IMR-90 (cell line): ENCODE measurements around the gene PDE4B. TPM values are rescaled to one million over a fixed set of nuclear protein-coding genes. Genes with fewer than 3 reads are reported as not detected.

ENCODE experiments used
- ATAC-seq: fragments of 200-7000 bp; cut with Tn5 transposase; 2 replicates; pipeline ENCODE4 v1.9.1; 2020; ENCODE audit warnings: low read depth, mild to moderate bottlenecking, moderate library complexity
- BruUV-seq: library from RNA; stranded (reverse); fragments of 400-500 nt; replicated peaks from 2 replicates; lab custom pipeline; 2021; lab: Mats Ljungman, UMichigan
- CTCF ChIA-PET: fragments of 300-600 bp; formaldehyde crosslinking; extraction: SDS; loops from one replicate; lab custom pipeline; 2021; ENCODE audit warnings: antibody characterized with exemption; lab: Yijun Ruan, JAX
- POLR2A ChIA-PET: fragments of 300-600 bp; sonication (Branson Sonifier 250); formaldehyde crosslinking; loops from one replicate; lab custom pipeline; 2022; ENCODE audit warnings: antibody characterized with exemption; ENCODE audit not compliant: unreplicated experiment; lab: Charles Lee
- DNase-seq: peaks from one replicate; pipeline ENCODE4 v3.0.0; 2013
- H2AFZ ChIP-seq: replicated peaks from 2 replicates; pipeline ENCODE3; 2013; ENCODE audit warnings: low read length, mild to moderate bottlenecking; ENCODE audit not compliant: poor library complexity
- H2AK5ac ChIP-seq: 2 replicates; pipeline ENCODE4 v1.6.1; 2013; ENCODE audit warnings: low read depth, low read length, inconsistent platforms
- H2AK9ac ChIP-seq: replicated peaks from 2 replicates; pipeline ENCODE3; 2013; ENCODE audit warnings: mild to moderate bottlenecking, low read depth, low read length, moderate library complexity; ENCODE audit not compliant: poor library complexity
- H2BK120ac ChIP-seq: 2 replicates; pipeline ENCODE4 v1.6.1; 2013; ENCODE audit warnings: low read depth, low read length, inconsistent platforms
- H2BK15ac ChIP-seq: 3 replicates; pipeline ENCODE4 v1.6.1; 2013; ENCODE audit warnings: low read depth, low read length, inconsistent platforms
- H2BK20ac ChIP-seq: 2 replicates; pipeline ENCODE4 v1.6.1; 2013; ENCODE audit warnings: low read depth, mild to moderate bottlenecking, inconsistent platforms, low read length, moderate library complexity
- H2BK5ac ChIP-seq: 2 replicates; pipeline ENCODE4 v1.6.1; 2013; ENCODE audit warnings: mild to moderate bottlenecking, low read depth, low read length, inconsistent platforms; ENCODE audit not compliant: poor library complexity, severe bottlenecking
- H3K14ac ChIP-seq: replicated peaks from 2 replicates; pipeline ENCODE4 v1.6.1; 2013; ENCODE audit warnings: low read depth, low read length, inconsistent platforms
- H3K18ac ChIP-seq: 2 replicates; pipeline ENCODE4 v1.6.1; 2013; ENCODE audit warnings: low read depth, low read length, control low read depth
- H3K23ac ChIP-seq: 2 replicates; pipeline ENCODE4 v1.6.1; 2013; ENCODE audit warnings: low read depth, low read length, inconsistent platforms
- H3K27ac ChIP-seq: 2 replicates; pipeline ENCODE4 v1.5.1; 2013; ENCODE audit warnings: mild to moderate bottlenecking, control low read depth, low read length; ENCODE audit not compliant: insufficient read depth
- H3K27me3 ChIP-seq: 2 replicates; pipeline ENCODE4 v1.6.1; 2013; ENCODE audit warnings: low read length; ENCODE audit not compliant: control insufficient read depth, insufficient read depth
- H3K36me3 ChIP-seq: 2 replicates; pipeline ENCODE4 v1.6.1; 2013; ENCODE audit warnings: low read length, mixed read lengths; ENCODE audit not compliant: control insufficient read depth, insufficient read depth
- H3K4ac ChIP-seq: 2 replicates; pipeline ENCODE4 v1.6.1; 2013; ENCODE audit warnings: low read depth, low read length, inconsistent platforms
- H3K4me1 ChIP-seq: 2 replicates; pipeline ENCODE4 v1.6.1; 2013; ENCODE audit warnings: low read length, mixed read lengths; ENCODE audit not compliant: control insufficient read depth, insufficient read depth
- H3K4me2 ChIP-seq: 2 replicates; pipeline ENCODE4 v1.6.1; 2013; ENCODE audit warnings: low read depth, mild to moderate bottlenecking, control low read depth, low read length, moderate library complexity
- H3K4me3 ChIP-seq: 2 replicates; pipeline ENCODE4 v1.5.1; 2013; ENCODE audit warnings: low read depth, mild to moderate bottlenecking, control low read depth, low read length, moderate library complexity; ENCODE audit not compliant: insufficient read depth
- H3K56ac ChIP-seq: 2 replicates; pipeline ENCODE4 v1.6.1; 2013; ENCODE audit warnings: low read length, inconsistent platforms; ENCODE audit not compliant: insufficient read depth; ENCODE audit errors: extremely low read depth
- H3K79me1 ChIP-seq, 2 experiments: 2 replicates each; pipeline ENCODE4 v1.6.1; 2013; ENCODE audit warnings: low read length in 2 of 2, inconsistent platforms in 1 of 2, low read depth in 1 of 2
- H3K9ac ChIP-seq: 2 replicates; pipeline ENCODE4 v1.6.1; 2013; ENCODE audit warnings: low read depth, low read length, control low read depth
- H3K9me1 ChIP-seq: 2 replicates; pipeline ENCODE4 v1.6.1; 2013; ENCODE audit warnings: low read length, inconsistent platforms; ENCODE audit not compliant: insufficient read depth
- H3K9me3 ChIP-seq: 2 replicates; pipeline ENCODE4 v1.6.1; 2013; ENCODE audit warnings: low read length; ENCODE audit not compliant: control insufficient read depth, insufficient read depth
- H4K20me1 ChIP-seq: 2 replicates; pipeline ENCODE4 v1.6.1; 2013; ENCODE audit warnings: low read length, inconsistent platforms; ENCODE audit not compliant: insufficient read depth
- H4K5ac ChIP-seq: 2 replicates; pipeline ENCODE4 v1.6.1; 2013; ENCODE audit warnings: mild to moderate bottlenecking, low read depth, low read length, control low read depth
- H4K8ac ChIP-seq, 2 experiments: 2 replicates each; pipeline ENCODE4 v1.6.1; 2013; ENCODE audit warnings: low read depth in 2 of 2, low read length in 2 of 2, control low read depth in 1 of 2, inconsistent platforms in 1 of 2
- H4K91ac ChIP-seq: 2 replicates; pipeline ENCODE4 v1.6.1; 2013; ENCODE audit warnings: low read depth, low read length, inconsistent platforms; ENCODE audit not compliant: insufficient read depth
- BHLHE40 ChIP-seq: fragments of 150-350 bp; IDR thresholded peaks from 2 replicates; pipeline ENCODE4 v1.6.1; 2016; ENCODE audit warnings: mild to moderate bottlenecking, low read depth, low read length
- CHD1 ChIP-seq: IDR thresholded peaks from 2 replicates; pipeline ENCODE4 v1.6.1; 2012; ENCODE audit warnings: low read depth, low read length, improper control_type of control experiment
- FOS ChIP-seq: fragments of 150-350 bp; IDR thresholded peaks from 2 replicates; pipeline ENCODE4 v1.6.1; 2016; ENCODE audit warnings: low read depth, low read length
- MAFK ChIP-seq: IDR thresholded peaks from 2 replicates; pipeline ENCODE4 v1.6.1; 2012; ENCODE audit warnings: low read depth, low read length, improper control_type of control experiment
- MXI1 ChIP-seq: IDR thresholded peaks from 2 replicates; pipeline ENCODE4 v1.6.1; 2012; ENCODE audit warnings: low read depth, mild to moderate bottlenecking, low read length, moderate library complexity, borderline replicate concordance
- RAD21 ChIP-seq: IDR thresholded peaks from 2 replicates; pipeline ENCODE4 v1.6.1; 2012; ENCODE audit warnings: low read length, improper control_type of control experiment
- RCOR1 ChIP-seq: IDR thresholded peaks from 2 replicates; pipeline ENCODE4 v1.6.1; 2012; ENCODE audit warnings: mild to moderate bottlenecking, low read length, improper control_type of control experiment; ENCODE audit not compliant: insufficient replicate concordance
- RFX5 ChIP-seq: IDR thresholded peaks from 2 replicates; pipeline ENCODE4 v1.8.0; 2012; ENCODE audit warnings: low read depth, mild to moderate bottlenecking, low read length, moderate library complexity
- SMC3 ChIP-seq: fragments of 150-350 bp; IDR thresholded peaks from 2 replicates; pipeline ENCODE4 v1.6.1; 2016; ENCODE audit warnings: low read depth, mild to moderate bottlenecking, antibody characterized with exemption, low read length, moderate library complexity
- USF2 ChIP-seq: fragments of 150-350 bp; IDR thresholded peaks from 2 replicates; pipeline ENCODE4 v1.6.1; 2017; ENCODE audit warnings: mild to moderate bottlenecking, antibody characterized with exemption, low read length, low read depth
- WGBS, 2 experiments: methylation state at CpG; one replicate each; pipeline versions ENCODE4 v1.1.5 to v1.1.7; 2013; ENCODE audit warnings: missing lambda C conversion rate in 2 of 2; ENCODE audit not compliant: insufficient read length in 1 of 2; ENCODE audit errors: extremely low coverage in 2 of 2; 5-methylcytosine and 5-hydroxymethylcytosine counted together
- dilution Hi-C: fragments of 300-500 bp; cut with HindIII; formaldehyde crosslinking; loops from one replicate; pipeline ENCODE4 v1.14.3; 2018; ENCODE audit warnings: low sequenced_read_pairs; ENCODE audit not compliant: unreplicated experiment
- in situ Hi-C: fragments of 300-500 bp; cut with MboI; formaldehyde crosslinking; loops from 3 replicates; pipeline ENCODE4 v1.14.3; 2019; ENCODE audit warnings: low sequenced_read_pairs, inconsistent platforms, mixed read lengths
- intact Hi-C: fragments of 100-400 bp; cut with micrococcal nuclease; formaldehyde crosslinking; loops from 2 replicates; pipeline ENCODE4 v1.10.0; 2022
- polyA plus RNA-seq, 3 experiments: library from polyadenylated mRNA; depleted of rRNA; stranded (reverse); fragments of >200 nt; gene quantifications; 2 replicates each; pipeline ENCODE4 v1.2.3, GENCODE V29; 2012; ENCODE audit warnings: low replicate concordance in 1 of 3
- total RNA-seq: library from RNA; depleted of rRNA; stranded (reverse); fragments of >200 nt; gene quantifications from 2 replicates; pipeline ENCODE4 v1.2.3, GENCODE V29; 2012
- TF ChIP-seq, protein P1 (sequence below): fragments of 150-350 bp; IDR thresholded peaks from 2 replicates; pipeline ENCODE4 v1.6.1; 2016; ENCODE audit warnings: low read depth, mild to moderate bottlenecking, low read length, moderate library complexity, borderline replicate concordance
- TF ChIP-seq, protein P2 (sequence below): conservative IDR thresholded peaks from 2 replicates; pipeline ENCODE4 v1.5.1; 2012; ENCODE audit warnings: mild to moderate bottlenecking, low read depth, low read length, improper control_type of control experiment

PDE4B gene
- total and polyA plus RNA-seq, 2 of the 4 experiments (the other 2 are of a cell fraction) = 5.8 to 21.3 TPM

GRCh38 chr1:65949230-65949626 lies 156.5 kb downstream of the PDE4B start:
- H2BK20ac ChIP-seq = no peak overlapping the region
- no peaks in the 10 kb centered on the region for H3K27me3 ChIP-seq
- no peak overlapping the region for H3K4ac ChIP-seq
- ChIA-PET CTCF (interaction anchor here (0.6 to 1.4 kb wide), 2 partner anchors 232 to 673 kb away, joined by 3 to 4 read pairs; no protein-coding TSS in a partner anchor), POLR2A (no interaction called here)
- intact Hi-C loops = loop anchor here (1.0 to 10.0 kb wide), 6 partner anchors 232 to 884 kb away; partner anchors contain the start of genes LEPR and LEPROT
- H3K27ac ChIP-seq = no peak overlapping the region
- no peak overlapping the region for H3K9ac ChIP-seq
- no peak overlapping the region for H2BK120ac ChIP-seq
- H2AK9ac ChIP-seq = no peak overlapping the region
- WGBS, 2 experiments = no CpG with 5 or more reads among the region's 2 CpGs
- ATAC-seq (peak; percentile 8), DNase-seq (no peak)
- no peak overlapping the region for H3K18ac ChIP-seq
- TF ChIP-seq SMC3 = no peak
- no peak for TF ChIP-seq MAFK
- TF ChIP-seq, protein P1, sequence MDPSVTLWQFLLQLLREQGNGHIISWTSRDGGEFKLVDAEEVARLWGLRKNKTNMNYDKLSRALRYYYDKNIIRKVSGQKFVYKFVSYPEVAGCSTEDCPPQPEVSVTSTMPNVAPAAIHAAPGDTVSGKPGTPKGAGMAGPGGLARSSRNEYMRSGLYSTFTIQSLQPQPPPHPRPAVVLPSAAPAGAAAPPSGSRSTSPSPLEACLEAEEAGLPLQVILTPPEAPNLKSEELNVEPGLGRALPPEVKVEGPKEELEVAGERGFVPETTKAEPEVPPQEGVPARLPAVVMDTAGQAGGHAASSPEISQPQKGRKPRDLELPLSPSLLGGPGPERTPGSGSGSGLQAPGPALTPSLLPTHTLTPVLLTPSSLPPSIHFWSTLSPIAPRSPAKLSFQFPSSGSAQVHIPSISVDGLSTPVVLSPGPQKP = no peak
- no peak for TF ChIP-seq FOS
- TF ChIP-seq BHLHE40 = no peak
- TF ChIP-seq RFX5 = no peak
- TF ChIP-seq CHD1 = no peak
- no peak for TF ChIP-seq RCOR1
- no peak for TF ChIP-seq MXI1
- TF ChIP-seq, protein P2, sequence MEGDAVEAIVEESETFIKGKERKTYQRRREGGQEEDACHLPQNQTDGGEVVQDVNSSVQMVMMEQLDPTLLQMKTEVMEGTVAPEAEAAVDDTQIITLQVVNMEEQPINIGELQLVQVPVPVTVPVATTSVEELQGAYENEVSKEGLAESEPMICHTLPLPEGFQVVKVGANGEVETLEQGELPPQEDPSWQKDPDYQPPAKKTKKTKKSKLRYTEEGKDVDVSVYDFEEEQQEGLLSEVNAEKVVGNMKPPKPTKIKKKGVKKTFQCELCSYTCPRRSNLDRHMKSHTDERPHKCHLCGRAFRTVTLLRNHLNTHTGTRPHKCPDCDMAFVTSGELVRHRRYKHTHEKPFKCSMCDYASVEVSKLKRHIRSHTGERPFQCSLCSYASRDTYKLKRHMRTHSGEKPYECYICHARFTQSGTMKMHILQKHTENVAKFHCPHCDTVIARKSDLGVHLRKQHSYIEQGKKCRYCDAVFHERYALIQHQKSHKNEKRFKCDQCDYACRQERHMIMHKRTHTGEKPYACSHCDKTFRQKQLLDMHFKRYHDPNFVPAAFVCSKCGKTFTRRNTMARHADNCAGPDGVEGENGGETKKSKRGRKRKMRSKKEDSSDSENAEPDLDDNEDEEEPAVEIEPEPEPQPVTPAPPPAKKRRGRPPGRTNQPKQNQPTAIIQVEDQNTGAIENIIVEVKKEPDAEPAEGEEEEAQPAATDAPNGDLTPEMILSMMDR = no peak
- no peak for TF ChIP-seq USF2
- no peak for TF ChIP-seq RAD21
- no peak overlapping the region for H3K4me2 ChIP-seq
- no peak overlapping the region for H3K14ac ChIP-seq
- H4K8ac ChIP-seq = no peak overlapping the region
- H3K9me1 ChIP-seq = no peaks in the 10 kb centered on the region
- H3K56ac ChIP-seq = no peak overlapping the region
- no peaks in the 10 kb centered on the region for H3K79me1 ChIP-seq
- H3K4me3 ChIP-seq = no peak overlapping the region
- H2BK5ac ChIP-seq = no peak overlapping the region
- no peak overlapping the region for H4K91ac ChIP-seq
- dilution Hi-C loops = no loop called here
- no peak overlapping the region for H4K5ac ChIP-seq
- no peak overlapping the region for H2AFZ ChIP-seq
- no peak overlapping the region for H3K23ac ChIP-seq
- H3K9me3 ChIP-seq = no peaks in the 10 kb centered on the region
- H2BK15ac ChIP-seq = no peak overlapping the region
- in situ Hi-C loops = loop anchor here (10.0 kb wide), 2 partner anchors 234 to 524 kb away; partner anchors contain the start of genes LEPR and LEPROT
- BruUV-seq = no TSS peak
- no peaks in the 10 kb centered on the region for H3K4me1 ChIP-seq
- no peak overlapping the region for H2AK5ac ChIP-seq
- H4K20me1 ChIP-seq = no peaks in the 10 kb centered on the region
- no peaks in the 10 kb centered on the region for H3K36me3 ChIP-seq
